ENCODE results near the gene TTC39C.

DNA sequence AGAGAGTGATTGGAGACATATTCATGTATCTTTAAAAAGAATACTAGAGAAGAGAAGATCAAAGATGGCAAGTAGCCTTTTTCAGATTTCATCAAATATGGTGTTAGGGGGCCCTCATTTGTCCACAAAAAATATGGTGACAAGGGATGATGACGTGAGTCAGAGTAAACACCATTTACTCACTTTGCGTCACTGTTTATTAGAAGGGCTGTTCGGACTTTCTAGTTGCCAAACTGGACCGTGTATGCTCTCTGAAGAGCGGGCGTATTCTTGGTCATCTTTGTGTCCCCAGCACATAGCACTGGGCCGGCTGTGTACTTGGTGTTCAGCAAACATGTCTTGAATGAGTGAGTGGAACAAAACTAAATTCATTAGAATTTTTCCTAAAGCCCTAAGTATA lies 37.5 kb downstream of the TTC39C start:
- TF ChIP-seq POLR2A (IDR thresholded peaks at IDR 0.05) (no peak), CTCF (IDR thresholded peaks at IDR 0.05) (no peak)
